ENCODE measurements around the gene SHH.

GRCh38 chr7:155840909-155841308, 28.6 kb upstream of the SHH start:
- TF ChIP-seq POLR2A (IDR thresholded peaks at IDR 0.05) (no peak), CTCF (IDR thresholded peaks at IDR 0.05) (no peak), EP300 (IDR thresholded peaks at IDR 0.05) (no peak)
